GM12891 (cell line): ENCODE measurements around the gene ARMH3.

ENCODE experiments used
- DNase-seq: peaks from one replicate; pipeline ENCODE4 v3.0.0; 2011; ENCODE audit warnings: low spot score; ENCODE audit not compliant: insufficient read length
- FAIRE-seq: peaks from 2 replicates; lab custom pipeline; 2011; peaks lifted over from hg19 to GRCh38; lab: Jason Lieb, UNC
- PAX5 ChIP-seq: IDR thresholded peaks from 2 replicates; pipeline ENCODE4 v1.6.1; 2011; ENCODE audit warnings: low read length, moderate library complexity, mild to moderate bottlenecking; ENCODE audit not compliant: insufficient read depth, severe bottlenecking
- POLR2A ChIP-seq: IDR thresholded peaks from 2 replicates; pipeline ENCODE4 v1.6.1; 2011; ENCODE audit warnings: low read depth, low read length, control low read depth
- POLR2AphosphoS5 ChIP-seq: IDR thresholded peaks from 2 replicates; pipeline ENCODE4 v1.6.1; 2011; ENCODE audit warnings: low read depth, low read length, control low read depth
- POU2F2 ChIP-seq: IDR thresholded peaks from 2 replicates; pipeline ENCODE4 v1.6.1; 2011; ENCODE audit warnings: low read depth, mild to moderate bottlenecking, control low read depth, low read length, moderate library complexity
- SPI1 ChIP-seq: IDR thresholded peaks from 2 replicates; pipeline ENCODE4 v1.6.1; 2011; ENCODE audit warnings: low read depth, low read length, control low read depth
- TAF1 ChIP-seq: IDR thresholded peaks from 2 replicates; pipeline ENCODE4 v1.6.1; 2011; ENCODE audit warnings: low read depth, low read length, control low read depth

Gene ARMH3

GRCh38 chr10:101956117-101956516, 99.9 kb downstream of the ARMH3 start:
- FAIRE-seq (no peak), DNase-seq (no peak)
- no peak for TF ChIP-seq POLR2AphosphoS5
- no peak for TF ChIP-seq POU2F2
- TF ChIP-seq TAF1 = no peak
- TF ChIP-seq PAX5 = no peak
- TF ChIP-seq SPI1 = no peak
- no peak for TF ChIP-seq POLR2A

DNA sequence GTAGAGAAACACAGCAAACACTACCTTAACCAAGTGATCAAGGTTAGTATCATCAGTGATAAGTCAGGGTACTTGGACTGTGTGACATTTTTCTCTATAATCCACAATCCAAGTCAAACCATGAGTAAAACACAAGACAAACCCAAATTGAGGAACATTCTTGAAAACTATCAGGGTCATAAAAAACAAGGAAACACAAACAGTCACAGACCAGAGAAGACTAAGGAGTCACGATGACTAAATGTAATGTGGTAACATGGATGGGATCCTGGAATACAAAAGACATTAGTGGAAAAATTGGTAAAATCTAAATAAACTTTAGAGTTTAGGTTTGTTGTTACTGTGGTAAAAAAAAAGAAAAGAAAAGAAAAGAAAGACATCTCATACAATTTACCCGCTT, 103.8 kb downstream of the ARMH3 start:
- TF ChIP-seq TAF1 = no peak
- TF ChIP-seq POLR2A = no peak
- TF ChIP-seq PAX5 = no peak
- TF ChIP-seq POU2F2 = no peak
- TF ChIP-seq SPI1 = no peak
- no peak for TF ChIP-seq POLR2AphosphoS5
- DNase-seq (no peak), FAIRE-seq (no peak)

- no peak for DNase-seq
- peak; percentile 41 for FAIRE-seq
These were observed 105.8 kb downstream of the ARMH3 start for GRCh38 chr10:101950213-101950612.

GRCh38 chr10:101941871-101942270, 114.1 kb downstream of the ARMH3 start:
- no peak for FAIRE-seq
- no peak for DNase-seq
- TF ChIP-seq POU2F2 = no peak
- TF ChIP-seq POLR2A = no peak
- no peak for TF ChIP-seq POLR2AphosphoS5
- TF ChIP-seq PAX5 = no peak
- TF ChIP-seq TAF1 = no peak
- no peak for TF ChIP-seq SPI1

More at GRCh38 chr10:101950213-101950612, 105.8 kb downstream of the ARMH3 start:
- TF ChIP-seq SPI1 = no peak
- no peak for TF ChIP-seq PAX5
- no peak for TF ChIP-seq POLR2AphosphoS5
- TF ChIP-seq POU2F2 = no peak
- no peak for TF ChIP-seq TAF1
- no peak for TF ChIP-seq POLR2A

DNA sequence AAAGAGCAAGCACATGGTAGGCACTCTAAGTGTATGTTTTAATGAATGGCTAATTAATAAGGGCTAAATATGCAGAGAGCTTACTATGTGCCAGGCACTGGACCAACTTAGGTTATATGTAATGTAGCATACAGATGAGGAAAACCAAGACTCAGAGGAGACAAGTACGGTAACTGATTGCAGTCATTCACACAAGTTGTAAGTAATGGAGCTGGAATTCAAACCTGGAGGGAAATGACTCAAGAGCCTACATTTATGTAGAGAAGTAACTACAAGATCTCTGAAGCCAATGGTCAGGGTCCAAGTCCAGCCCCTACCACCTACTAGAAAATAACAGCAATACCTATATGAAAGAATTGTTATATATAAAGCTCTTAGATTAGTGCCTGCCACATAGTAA, 115.1 kb downstream of the ARMH3 start:
- FAIRE-seq = no peak
- TF ChIP-seq POLR2A (no peak), POU2F2 (no peak), SPI1 (no peak), POLR2AphosphoS5 (no peak), PAX5 (no peak), TAF1 (no peak)
- DNase-seq = no peak

GRCh38 chr10:101939729-101940128, 116.2 kb downstream of the ARMH3 start:
- DNase-seq (no peak), FAIRE-seq (no peak)
- TF ChIP-seq POLR2A = no peak
- no peak for TF ChIP-seq TAF1
- TF ChIP-seq POLR2AphosphoS5 = no peak
- no peak for TF ChIP-seq PAX5
- TF ChIP-seq POU2F2 = no peak
- TF ChIP-seq SPI1 = no peak

- DNase-seq (no peak), FAIRE-seq (peak; percentile 86)
- TF ChIP-seq TAF1 (no peak), SPI1 (peak; percentile 44), POLR2A (no peak)
These were observed 116.8 kb downstream of the ARMH3 start for GRCh38 chr10:101939008-101939648.

- DNase-seq = no peak
- no peak for TF ChIP-seq POLR2A
- TF ChIP-seq SPI1 = peak; percentile 71
- FAIRE-seq = peak; percentile 28
These were observed 117.5 kb downstream of the ARMH3 start for GRCh38 chr10:101938305-101939007.

DNA sequence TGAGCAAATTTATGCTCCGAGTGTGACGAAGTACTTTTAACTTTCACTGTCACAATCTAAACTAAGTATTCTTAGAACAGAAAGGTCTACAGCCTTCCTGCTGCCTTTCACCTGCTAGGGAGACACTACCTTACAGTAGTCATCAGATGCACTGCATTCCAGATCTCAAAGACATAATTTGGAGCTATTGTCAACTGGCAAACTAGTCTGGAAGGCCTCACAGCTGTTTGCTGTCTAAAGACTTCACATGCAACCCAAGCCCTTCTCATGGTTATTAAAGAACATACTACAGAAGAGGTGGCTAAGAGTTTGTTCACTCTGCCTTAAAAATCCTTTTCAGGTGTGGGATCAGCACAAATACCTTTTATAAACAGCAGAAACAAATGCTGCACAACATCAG, 120.5 kb downstream of the ARMH3 start:
- TF ChIP-seq POLR2A (no peak), PAX5 (no peak), POLR2AphosphoS5 (no peak), TAF1 (no peak), POU2F2 (no peak), SPI1 (no peak)
- FAIRE-seq (peak; percentile 62), DNase-seq (no peak)
